ENCODE measurements around the gene SPATA31C1.
"Not testable (repeated sequence)": the region's sequence is repeated elsewhere in the genome, so short reads cannot be mapped to it uniquely, and the experiment has no call there.

Gene SPATA31C1

GRCh38 chr9:87910821-87911220, 6.9 kb upstream of the SPATA31C1 start:
- no peak for DNase-seq (ENCODE audit: low spot score)
- no peak for TF ChIP-seq CTCF (IDR thresholded peaks at IDR 0.05)
- Histone ChIP-seq H3K4me3 (no peak overlapping the region), H3K27ac (no peak overlapping the region)

- DNase-seq (ENCODE audit: low spot score); H3K4me3 ChIP-seq: not testable (repeated sequence)
Measured at GRCh38 chr9:87919013-87919412, 1.3 kb downstream of the SPATA31C1 start.

GRCh38 chr9:87921561-87921960, 3.8 kb downstream of the SPATA31C1 start:
- DNase-seq (ENCODE audit: low spot score); H3K27ac ChIP-seq; H3K4me3 ChIP-seq: not testable (repeated sequence)

More at GRCh38 chr9:87919013-87919412, 1.3 kb downstream of the SPATA31C1 start:
- not testable (repeated sequence) for H3K27ac ChIP-seq

GRCh38 chr9:87923012-87923411, 5.2 kb downstream of the SPATA31C1 start:
- not testable (repeated sequence) for H3K4me3 ChIP-seq; DNase-seq (ENCODE audit: low spot score)

GRCh38 chr9:87924851-87925250, 7.1 kb downstream of the SPATA31C1 start:
- DNase-seq (ENCODE audit: low spot score); H3K27ac ChIP-seq; H3K4me3 ChIP-seq: not testable (repeated sequence)

More at GRCh38 chr9:87923012-87923411, 5.2 kb downstream of the SPATA31C1 start:
- not testable (repeated sequence) for H3K27ac ChIP-seq

GRCh38 chr9:87929152-87929551, 11.4 kb downstream of the SPATA31C1 start:
- DNase-seq (ENCODE audit: low spot score); H3K27ac ChIP-seq; H3K4me3 ChIP-seq: not testable (repeated sequence)

GRCh38 chr9:87934444-87934843, 16.7 kb downstream of the SPATA31C1 start:
- H3K27ac ChIP-seq; DNase-seq (ENCODE audit: low spot score); H3K4me3 ChIP-seq: not testable (repeated sequence)

- not testable (repeated sequence) for H3K27ac ChIP-seq
Measured at GRCh38 chr9:87937352-87937751, 19.6 kb downstream of the SPATA31C1 start.

GRCh38 chr9:87937918-87938317, 20.2 kb downstream of the SPATA31C1 start:
- H3K27ac ChIP-seq; DNase-seq (ENCODE audit: low spot score): not testable (repeated sequence)

More at GRCh38 chr9:87937352-87937751, 19.6 kb downstream of the SPATA31C1 start:
- H3K4me3 ChIP-seq; DNase-seq (ENCODE audit: low spot score): not testable (repeated sequence)

GRCh38 chr9:87938336-87938735, 20.6 kb downstream of the SPATA31C1 start:
- not testable (repeated sequence) for H3K27ac ChIP-seq; H3K4me3 ChIP-seq; DNase-seq (ENCODE audit: low spot score)

More at GRCh38 chr9:87937918-87938317, 20.2 kb downstream of the SPATA31C1 start:
- H3K4me3 ChIP-seq = not testable (repeated sequence)

GRCh38 chr9:87939096-87939495, 21.3 kb downstream of the SPATA31C1 start:
- not testable (repeated sequence) for H3K4me3 ChIP-seq; H3K27ac ChIP-seq; DNase-seq (ENCODE audit: low spot score)

- no peak for TF ChIP-seq CTCF (IDR thresholded peaks at IDR 0.05)
- DNase-seq (ENCODE audit: low spot score) = no peak
- H3K27ac ChIP-seq = no peak overlapping the region
- H3K4me3 ChIP-seq = no peak overlapping the region
Measured at GRCh38 chr9:87944096-87944495, 26.3 kb downstream of the SPATA31C1 start.

GRCh38 chr9:87944682-87945081, 26.9 kb downstream of the SPATA31C1 start:
- no peak for TF ChIP-seq CTCF (IDR thresholded peaks at IDR 0.05)
- H3K27ac ChIP-seq = no peak overlapping the region
- no peak overlapping the region for H3K4me3 ChIP-seq
- no peak for DNase-seq (ENCODE audit: low spot score)

All from coronary artery (tissue), 2 donors.